Esophagus squamous epithelium (tissue), 4 donors: ENCODE measurements around the gene NAA80.

ENCODE experiments used
- POLR2A ChIP-seq, 4 donors: fragments of 450-650 bp; IDR thresholded peaks; one replicate each; pipeline ENCODE4 v1.6.1; 2017; ENCODE audit warnings: antibody characterized with exemption in 4 of 4, mild to moderate bottlenecking in 4 of 4, moderate library complexity in 3 of 4
- TF ChIP-seq, protein P1 (sequence below), 6 experiments: fragments of 450-650 bp in 4 of 6; fragments of 200-600 bp in 2 of 6; sonication (generic) in 2 of 6; IDR thresholded peaks; one replicate each; pipeline ENCODE4 v1.5.1; 2016 to 2019; ENCODE audit warnings: antibody characterized with exemption in 6 of 6, mild to moderate bottlenecking in 4 of 6, moderate library complexity in 4 of 6

DNA sequence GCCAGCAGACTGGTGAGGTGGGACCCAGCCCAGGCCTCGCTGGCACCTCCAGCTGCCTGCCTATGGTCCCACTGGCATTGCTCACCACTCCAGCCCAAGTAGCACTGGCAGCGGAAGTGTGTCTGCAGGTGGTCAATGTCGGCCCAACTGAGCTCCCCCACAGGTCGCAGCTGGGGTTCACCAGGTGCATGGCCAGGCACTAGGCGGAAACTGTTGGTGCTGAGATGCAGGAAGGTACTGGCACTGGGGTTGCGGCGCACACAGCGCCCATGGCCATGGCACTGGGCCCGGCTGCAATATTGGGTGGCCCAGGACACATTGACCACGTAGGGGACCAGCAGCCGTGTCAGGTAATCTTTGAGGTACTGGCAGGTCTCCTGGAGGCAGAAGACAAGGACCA, 19.0 kb upstream of the NAA80 start:
- TF ChIP-seq, protein P1, sequence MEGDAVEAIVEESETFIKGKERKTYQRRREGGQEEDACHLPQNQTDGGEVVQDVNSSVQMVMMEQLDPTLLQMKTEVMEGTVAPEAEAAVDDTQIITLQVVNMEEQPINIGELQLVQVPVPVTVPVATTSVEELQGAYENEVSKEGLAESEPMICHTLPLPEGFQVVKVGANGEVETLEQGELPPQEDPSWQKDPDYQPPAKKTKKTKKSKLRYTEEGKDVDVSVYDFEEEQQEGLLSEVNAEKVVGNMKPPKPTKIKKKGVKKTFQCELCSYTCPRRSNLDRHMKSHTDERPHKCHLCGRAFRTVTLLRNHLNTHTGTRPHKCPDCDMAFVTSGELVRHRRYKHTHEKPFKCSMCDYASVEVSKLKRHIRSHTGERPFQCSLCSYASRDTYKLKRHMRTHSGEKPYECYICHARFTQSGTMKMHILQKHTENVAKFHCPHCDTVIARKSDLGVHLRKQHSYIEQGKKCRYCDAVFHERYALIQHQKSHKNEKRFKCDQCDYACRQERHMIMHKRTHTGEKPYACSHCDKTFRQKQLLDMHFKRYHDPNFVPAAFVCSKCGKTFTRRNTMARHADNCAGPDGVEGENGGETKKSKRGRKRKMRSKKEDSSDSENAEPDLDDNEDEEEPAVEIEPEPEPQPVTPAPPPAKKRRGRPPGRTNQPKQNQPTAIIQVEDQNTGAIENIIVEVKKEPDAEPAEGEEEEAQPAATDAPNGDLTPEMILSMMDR (IDR thresholded peaks at IDR 0.05) = no peak
- no peak for TF ChIP-seq POLR2A (IDR thresholded peaks at IDR 0.05)
